Activated naive CD8-positive, alpha-beta T cell treated with anti-CD3 and anti-CD28 coated beads, Interleukin-2, amount 10 ng/mL, durations not matched to agents 7 days and 5 days (primary cell): Measurements from ENCODE around the gene CMTR1. TPM values are rescaled to one million over a fixed set of nuclear protein-coding genes. Genes with fewer than 3 reads are reported as not detected.
"Not testable (repeated sequence)": the region's sequence is repeated elsewhere in the genome, so short reads cannot be mapped to it uniquely, and the experiment has no call there.

ENCODE experiments used
- ATAC-seq: fragments of 150-1000 bp; cut with Tn5 transposase; one replicate; pipeline ENCODE4 v1.10.0; 2021; ENCODE audit warnings: low read depth, moderate library complexity
- POLR2A ChIA-PET: fragments of 350-600 bp; sonication (Branson Sonifier 250); formaldehyde crosslinking; loops from one replicate; lab custom pipeline; 2021; ENCODE audit warnings: antibody characterized with exemption; lab: Charles Lee
- DNase-seq: peaks from one replicate; pipeline ENCODE4 v3.0.0; 2021
- H3K27ac Mint-ChIP-seq: one replicate; pipeline ENCODE4 v1.8.0; 2022; ENCODE audit warnings: mild to moderate bottlenecking, mixed read lengths
- H3K27me3 Mint-ChIP-seq: one replicate; pipeline ENCODE4 v1.8.0; 2022; ENCODE audit warnings: mild to moderate bottlenecking, moderate library complexity, mixed read lengths
- H3K36me3 Mint-ChIP-seq: one replicate; pipeline ENCODE4 v1.8.0; 2021; ENCODE audit warnings: mild to moderate bottlenecking, mixed read lengths
- H3K4me1 Mint-ChIP-seq: one replicate; pipeline ENCODE4 v1.8.0; 2021; ENCODE audit warnings: mixed read lengths
- H3K4me3 Mint-ChIP-seq: one replicate; pipeline ENCODE4 v1.8.0; 2022; ENCODE audit warnings: mild to moderate bottlenecking, moderate library complexity, mixed read lengths
- H3K9me3 Mint-ChIP-seq: one replicate; pipeline ENCODE4 v1.8.0; 2021; ENCODE audit warnings: mixed read lengths
- total RNA-seq, 2 experiments: library from RNA; stranded (reverse); gene quantifications; one replicate each; pipeline ENCODE4 v1.2.3, GENCODE V29; 2021

The CMTR1 gene
- total RNA-seq, 2 experiments from 2014 or later: 83.9 to 89.7 TPM

DNA sequence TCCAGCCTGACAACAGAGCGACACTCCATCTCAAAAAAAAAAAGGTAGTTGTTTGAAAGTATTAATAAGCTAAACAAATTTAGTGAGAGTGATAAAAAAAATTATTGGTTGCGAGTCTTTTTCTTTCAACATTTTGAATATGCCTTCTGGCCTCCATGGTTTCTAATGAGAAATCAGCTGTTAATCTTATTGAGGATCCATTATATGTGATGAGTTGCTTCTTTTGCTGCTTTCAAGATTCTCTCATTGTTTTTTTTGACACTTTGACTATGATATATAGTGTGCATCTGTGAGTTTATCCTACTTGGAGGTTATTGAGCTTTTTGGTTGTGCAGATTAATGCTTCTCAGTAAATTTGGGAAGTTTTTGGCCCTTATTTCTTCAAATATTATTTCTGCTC lies 15.6 kb upstream of the CMTR1 start:
- Mint-ChIP-seq H3K4me3 (no peak overlapping the region), H3K9me3 (peaks cover 5% of the 10 kb centered on the region), H3K27me3 (peaks cover 15% of the 10 kb centered on the region), H3K4me1 (no peaks in the 10 kb centered on the region), H3K27ac (no peak overlapping the region), H3K36me3 (no peaks in the 10 kb centered on the region)
- no peak for DNase-seq
- ATAC-seq: no peak
- POLR2A ChIA-PET: no interaction called here

DNA sequence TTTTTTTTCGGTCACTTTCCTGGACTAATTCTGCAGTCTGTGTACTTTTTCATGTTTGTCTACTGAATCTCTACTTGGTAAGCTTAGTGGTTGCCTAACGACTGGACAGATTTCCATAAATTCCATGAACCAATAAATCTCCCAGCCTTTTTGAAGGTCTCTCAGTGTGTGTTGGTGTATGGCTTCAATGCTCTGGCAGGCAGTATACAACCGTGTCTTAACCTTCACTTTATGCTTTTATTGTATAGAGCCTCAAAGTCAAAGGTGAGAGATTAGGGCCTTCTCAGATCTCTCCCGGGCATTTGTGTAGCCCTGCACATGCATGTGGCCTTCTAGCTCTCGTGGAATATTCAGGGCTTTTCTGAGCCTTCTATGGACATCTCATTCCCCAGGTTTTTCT lies 14.3 kb upstream of the CMTR1 start:
- POLR2A ChIA-PET: no interaction called here
- no peak for DNase-seq
- Mint-ChIP-seq H3K36me3 (no peaks in the 10 kb centered on the region), H3K4me1 (no peaks in the 10 kb centered on the region), H3K27ac (no peak overlapping the region), H3K9me3 (peaks cover 5% of the 10 kb centered on the region), H3K27me3 (peaks cover 12% of the 10 kb centered on the region), H3K4me3 (no peak overlapping the region)
- no peak for ATAC-seq

DNA sequence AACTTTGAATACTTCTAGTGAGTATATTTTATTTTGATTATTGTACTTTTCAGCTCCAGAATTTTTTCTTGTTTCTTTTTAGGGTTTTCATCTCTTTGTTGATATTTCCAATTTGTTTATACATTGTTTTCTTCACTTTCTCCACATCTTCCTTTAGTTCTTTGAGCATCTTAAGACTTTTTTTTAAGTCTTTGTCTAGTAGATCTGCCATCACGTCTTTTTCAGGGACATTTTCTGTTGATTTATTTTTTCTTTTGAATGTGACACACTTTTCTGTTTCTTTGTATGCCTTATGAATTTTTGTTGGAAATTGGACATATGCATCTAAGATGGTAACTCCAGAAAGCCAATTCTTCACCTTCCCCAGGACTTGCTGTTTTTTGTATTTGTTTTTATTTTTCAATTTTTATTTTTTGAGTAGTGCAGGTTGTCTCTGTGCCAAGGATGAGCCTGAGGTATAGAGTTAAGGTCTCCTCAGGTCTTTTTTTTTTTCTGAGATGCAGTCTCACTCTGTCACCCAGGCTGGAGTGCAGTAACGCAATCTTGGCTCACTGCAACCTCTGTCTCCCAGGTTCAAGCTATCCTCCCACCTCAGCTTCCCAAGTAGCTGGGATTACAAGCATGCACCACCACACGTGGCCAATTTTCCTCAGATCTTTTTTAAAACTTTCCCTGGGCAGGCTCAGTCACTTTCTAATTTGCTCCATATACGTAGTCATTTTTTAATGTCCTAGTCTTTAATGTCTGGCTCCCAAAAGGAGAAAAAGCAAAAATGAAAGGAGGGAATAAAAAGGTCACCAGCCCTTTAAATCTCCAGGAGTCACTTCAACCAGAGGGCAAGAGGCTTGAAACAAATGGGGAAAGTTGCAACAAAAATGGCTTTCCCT lies 6.7 kb upstream of the CMTR1 start:
- Mint-ChIP-seq H3K9me3 (peaks cover 6% of the 10 kb centered on the region), H3K36me3 (peaks cover 4% of the 10 kb centered on the region), H3K27ac (no peak overlapping the region), H3K4me1 (no peaks in the 10 kb centered on the region), H3K27me3 (peaks cover 24% of the 10 kb centered on the region), H3K4me3 (no peak overlapping the region)
- no peak for ATAC-seq
- POLR2A ChIA-PET: no interaction called here
- DNase-seq: no peak

- Mint-ChIP-seq H3K27ac (no peak overlapping the region), H3K9me3 (peaks cover 6% of the 10 kb centered on the region), H3K36me3 (peaks cover 4% of the 10 kb centered on the region), H3K27me3 (peaks cover 24% of the 10 kb centered on the region), H3K4me1 (peaks cover 2% of the 10 kb centered on the region), H3K4me3 (no peak overlapping the region)
- POLR2A ChIA-PET: interaction anchor here (0.5 kb wide), 1 partner anchor 508 kb away, joined by 3 read pairs; no protein-coding TSS in a partner anchor
- ATAC-seq (no peak), DNase-seq (no peak)
Measured at GRCh38 chr6:37426945-37427510, 6.0 kb upstream of the CMTR1 start.

GRCh38 chr6:37429352-37429750 lies 3.7 kb upstream of the CMTR1 start:
- H3K9me3 Mint-ChIP-seq: peaks cover 6% of the 10 kb centered on the region
- ATAC-seq (no peak), DNase-seq (no peak)
- no peak overlapping the region for H3K4me3 Mint-ChIP-seq
- H3K27ac Mint-ChIP-seq: no peak overlapping the region
- POLR2A ChIA-PET: no interaction called here
- peaks cover 20% of the 10 kb centered on the region for H3K27me3 Mint-ChIP-seq
- H3K4me1 Mint-ChIP-seq: peaks cover 14% of the 10 kb centered on the region
- H3K36me3 Mint-ChIP-seq: peaks cover 10% of the 10 kb centered on the region

DNA sequence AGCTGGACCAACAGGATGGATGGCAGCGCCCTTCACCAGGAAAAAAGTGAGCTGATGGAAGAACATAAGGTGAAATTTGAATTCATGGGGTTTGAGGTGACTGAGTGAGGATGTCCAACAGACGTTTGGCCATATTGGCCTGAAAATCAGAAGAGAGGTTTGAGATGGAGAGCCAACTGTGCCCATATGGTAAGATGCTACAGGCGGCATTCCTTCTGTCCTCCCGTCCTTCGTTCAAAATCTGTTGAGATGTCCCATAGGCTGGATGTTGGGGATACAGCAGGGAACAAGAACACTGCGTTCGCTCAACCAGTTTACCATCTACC lies 468 bp upstream of the CMTR1 start:
- no peak for DNase-seq

DNA sequence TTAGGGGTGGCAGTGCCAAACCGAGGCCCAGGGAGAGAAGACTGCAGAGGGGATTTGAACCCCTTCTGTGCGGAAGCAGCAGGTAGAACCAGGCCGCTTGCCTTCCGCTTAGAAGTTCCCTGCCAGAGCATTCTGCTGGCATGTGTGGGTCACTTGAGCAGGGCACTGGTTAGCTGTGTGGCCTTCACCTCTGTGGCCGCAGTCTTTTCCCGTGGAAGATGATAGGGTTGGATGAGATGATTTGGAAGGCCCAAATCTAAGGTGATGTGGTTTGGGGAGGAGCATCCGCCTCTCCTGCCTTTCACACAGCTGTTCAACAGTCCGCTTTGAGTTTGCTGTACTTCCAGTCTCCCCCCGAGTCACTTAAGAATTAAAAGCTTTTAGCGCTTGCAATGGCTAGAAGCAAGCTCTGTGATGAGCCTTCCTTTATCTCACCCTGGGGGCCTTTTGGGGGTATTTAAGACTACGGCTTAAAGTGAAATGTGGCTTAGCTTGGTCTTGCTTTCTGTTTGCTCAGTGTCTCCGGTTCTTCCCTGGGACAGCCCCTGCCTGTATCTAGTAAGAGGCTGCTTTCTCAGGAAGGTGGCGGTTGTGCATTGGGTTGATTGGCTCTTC lies 743 bp downstream of the CMTR1 start:
- peak overlapping the region; percentile 100 for H3K27ac Mint-ChIP-seq
- DNase-seq (no peak), ATAC-seq (peak; percentile 26)
- peaks cover 27% of the 10 kb centered on the region for H3K36me3 Mint-ChIP-seq
- peak overlapping the region; percentile 98 for H3K4me3 Mint-ChIP-seq
- POLR2A ChIA-PET: interaction anchor here (0.8 to 2.5 kb wide), 11 partner anchors 8 to 383 kb away, joined by 3 to 23 read pairs (median 4); partner anchors contain the start of genes MDGA1 and RNF8
- peaks cover 27% of the 10 kb centered on the region for H3K4me1 Mint-ChIP-seq
- peaks cover 1% of the 10 kb centered on the region for H3K9me3 Mint-ChIP-seq
- H3K27me3 Mint-ChIP-seq: peaks cover 4% of the 10 kb centered on the region

More for the DNA sequence above, 468 bp upstream of the CMTR1 start:
- POLR2A ChIA-PET: interaction anchor here (0.6 to 2.5 kb wide), 12 partner anchors 9 to 447 kb away, joined by 3 to 23 read pairs (median 4); partner anchors contain the start of genes CCDC167, MDGA1, MTCH1 and RNF8
- Mint-ChIP-seq H3K27ac (peak overlapping the region; percentile 100), H3K4me1 (peaks cover 23% of the 10 kb centered on the region), H3K36me3 (peaks cover 22% of the 10 kb centered on the region), H3K9me3 (peaks cover 6% of the 10 kb centered on the region), H3K4me3 (peak overlapping the region; percentile 98), H3K27me3 (peaks cover 15% of the 10 kb centered on the region)
- no peak for ATAC-seq

DNA sequence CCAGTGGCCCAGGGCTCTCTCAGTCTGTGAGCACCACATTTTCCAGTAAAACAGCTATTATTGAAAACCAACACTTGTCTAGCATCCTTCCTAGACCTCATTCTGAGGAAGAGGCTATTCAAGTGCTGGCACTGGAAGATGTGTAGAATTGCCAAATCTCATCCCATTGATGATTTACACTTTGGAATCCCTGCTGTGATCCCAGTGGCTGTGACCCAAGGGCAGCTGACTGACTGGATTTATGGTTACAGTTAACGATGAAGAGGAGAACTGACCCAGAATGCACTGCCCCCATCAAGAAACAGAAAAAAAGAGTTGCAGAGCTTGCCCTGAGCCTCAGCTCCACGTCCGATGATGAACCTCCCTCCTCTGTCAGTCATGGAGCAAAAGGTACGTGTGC lies 2.4 kb downstream of the CMTR1 start:
- Mint-ChIP-seq H3K4me1 (peaks cover 33% of the 10 kb centered on the region), H3K4me3 (peak overlapping the region; percentile 39), H3K27ac (peak overlapping the region; percentile 43), H3K36me3 (peaks cover 25% of the 10 kb centered on the region), H3K9me3 (no peaks in the 10 kb centered on the region), H3K27me3 (no peaks in the 10 kb centered on the region)
- ATAC-seq (no peak), DNase-seq (no peak)
- POLR2A ChIA-PET: no interaction called here

DNA sequence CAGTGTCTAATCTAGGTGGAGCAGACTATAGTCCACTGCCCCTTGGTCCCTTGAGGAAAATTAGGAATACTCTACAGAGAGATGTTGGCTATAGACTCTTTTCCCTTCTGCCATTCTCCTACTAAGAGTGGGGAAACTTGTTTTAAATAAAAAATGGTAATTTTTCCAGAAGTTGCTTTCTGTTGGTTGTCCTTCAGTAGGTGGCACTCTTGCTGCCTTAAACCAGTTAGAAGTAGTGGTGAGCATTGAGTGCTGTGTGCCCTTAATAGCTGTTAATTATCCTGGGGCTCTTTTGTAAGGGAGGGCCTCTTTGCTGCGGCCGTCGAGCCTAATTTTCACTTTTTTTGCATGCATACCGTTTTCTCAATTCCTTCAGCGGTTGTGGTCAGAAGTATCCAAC lies 2.8 kb downstream of the CMTR1 start:
- H3K4me1 Mint-ChIP-seq: peaks cover 34% of the 10 kb centered on the region
- H3K9me3 Mint-ChIP-seq: no peaks in the 10 kb centered on the region
- H3K36me3 Mint-ChIP-seq: peaks cover 25% of the 10 kb centered on the region
- peak overlapping the region; percentile 39 for H3K4me3 Mint-ChIP-seq
- POLR2A ChIA-PET: no interaction called here
- no peaks in the 10 kb centered on the region for H3K27me3 Mint-ChIP-seq
- peak overlapping the region; percentile 43 for H3K27ac Mint-ChIP-seq
- ATAC-seq (no peak), DNase-seq (no peak)

GRCh38 chr6:37438930-37439329 lies 5.9 kb downstream of the CMTR1 start:
- ATAC-seq: no peak
- Mint-ChIP-seq H3K9me3 (no peaks in the 10 kb centered on the region), H3K4me1 (peaks cover 34% of the 10 kb centered on the region), H3K4me3 (no peak overlapping the region), H3K36me3 (peaks cover 24% of the 10 kb centered on the region), H3K27me3 (no peaks in the 10 kb centered on the region), H3K27ac (no peak overlapping the region)
- DNase-seq: no peak
- POLR2A ChIA-PET: interaction anchor here (0.6 kb wide), 1 partner anchor 838 kb away, joined by 3 read pairs; no protein-coding TSS in a partner anchor

DNA sequence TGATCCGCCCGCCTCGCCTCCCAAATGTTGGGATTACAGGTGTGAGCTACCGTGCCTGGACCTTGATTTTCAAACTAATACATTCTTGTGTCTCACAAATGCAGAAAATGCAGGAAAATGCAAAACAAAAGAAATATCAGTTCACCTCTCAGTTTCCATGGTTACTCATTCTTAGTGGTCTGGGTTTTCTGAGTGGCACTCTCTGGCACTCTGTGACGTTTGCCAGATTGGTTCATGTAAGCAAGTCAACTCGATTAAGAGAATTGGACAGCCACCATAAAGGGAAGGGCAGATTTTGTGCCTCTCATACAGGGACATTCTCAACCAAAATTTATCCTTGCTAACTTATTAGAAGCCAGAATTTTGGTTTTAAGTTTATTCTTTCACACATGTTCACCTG lies 8.6 kb downstream of the CMTR1 start:
- DNase-seq (no peak), ATAC-seq (no peak)
- Mint-ChIP-seq H3K27me3 (no peaks in the 10 kb centered on the region), H3K4me3 (no peak overlapping the region), H3K36me3 (peaks cover 34% of the 10 kb centered on the region), H3K27ac (no peak overlapping the region), H3K9me3 (no peaks in the 10 kb centered on the region), H3K4me1 (peaks cover 24% of the 10 kb centered on the region)
- POLR2A ChIA-PET: interaction anchor here (1.2 to 2.6 kb wide), 2 partner anchors 9 to 75 kb away, joined by 3 to 21 read pairs; partner anchors contain the start of gene CMTR1

DNA sequence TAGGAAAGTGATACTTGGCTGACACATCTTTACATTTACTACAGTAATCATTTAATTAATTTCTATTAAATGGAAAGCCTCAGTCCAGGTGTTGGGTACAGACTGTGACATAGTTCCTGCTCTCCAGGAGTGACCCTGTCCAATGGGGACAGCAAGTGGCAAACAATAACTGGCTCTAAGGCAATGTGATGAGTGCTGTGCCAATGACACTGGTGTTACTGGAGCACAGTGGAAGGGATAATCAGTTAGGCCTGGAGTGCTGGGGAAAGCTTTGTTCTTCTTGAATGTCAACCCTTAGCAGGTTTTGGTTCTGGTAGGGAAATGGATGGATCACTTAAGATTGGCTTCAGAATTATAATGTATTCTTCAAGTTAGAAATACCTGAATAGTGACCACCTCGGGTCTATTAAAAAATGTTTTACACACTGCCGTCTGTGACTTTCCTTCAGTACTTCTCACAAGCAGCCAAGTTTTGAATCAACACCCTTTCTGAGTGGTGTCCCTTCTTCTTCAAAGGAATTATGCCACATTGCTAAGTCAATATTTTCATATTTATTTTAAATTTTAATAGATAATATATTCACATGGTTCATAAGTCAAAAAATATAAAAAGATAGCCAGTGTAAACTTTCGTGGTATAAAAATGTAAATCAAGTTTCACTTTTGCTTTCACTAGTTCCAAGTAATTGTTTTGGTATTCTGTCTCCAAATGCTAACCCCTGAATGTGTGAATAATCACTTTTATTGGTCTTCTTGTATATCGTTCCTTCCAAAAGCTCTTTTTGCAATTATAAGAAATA lies 9.6 kb downstream of the CMTR1 start:
- H3K4me3 Mint-ChIP-seq: peak overlapping the region; percentile 84
- no peaks in the 10 kb centered on the region for H3K27me3 Mint-ChIP-seq
- H3K9me3 Mint-ChIP-seq: no peaks in the 10 kb centered on the region
- no peak for ATAC-seq
- peak overlapping the region; percentile 88 for H3K27ac Mint-ChIP-seq
- H3K4me1 Mint-ChIP-seq: peaks cover 23% of the 10 kb centered on the region
- POLR2A ChIA-PET: interaction anchor here (1.2 to 2.6 kb wide), 2 partner anchors 9 to 74 kb away, joined by 3 to 21 read pairs; partner anchors contain the start of gene CMTR1
- peaks cover 35% of the 10 kb centered on the region for H3K36me3 Mint-ChIP-seq
- no peak for DNase-seq

- Mint-ChIP-seq H3K4me3 (peak overlapping the region; percentile 84), H3K27ac (peak overlapping the region; percentile 88), H3K36me3 (peaks cover 32% of the 10 kb centered on the region), H3K4me1 (peaks cover 19% of the 10 kb centered on the region)
- H3K9me3 Mint-ChIP-seq, H3K27me3 Mint-ChIP-seq, DNase-seq, ATAC-seq: not testable (repeated sequence)
- POLR2A ChIA-PET: interaction anchor here (0.9 to 1.0 kb wide), 2 partner anchors 10 kb away, joined by 3 to 4 read pairs; no protein-coding TSS in a partner anchor
Measured at GRCh38 chr6:37443216-37443542, 10.2 kb downstream of the CMTR1 start.
